ENCODE measurements around the gene MAGI2. TPM values are rescaled to one million over a fixed set of nuclear protein-coding genes. Genes with fewer than 3 reads are reported as not detected.

The MAGI2 gene
- total RNA-seq, 1 donor from 2014 or later, result 13.3 TPM

- Mint-ChIP-seq H3K36me3 (no peaks in the 10 kb centered on the region), H3K4me3 (no peak overlapping the region), H3K4me1 (ENCODE audit: unreplicated experiment) (peaks cover 32% of the 10 kb centered on the region), H3K27ac (no peak overlapping the region), H3K27me3 (no peaks in the 10 kb centered on the region), H3K9me3 (no peaks in the 10 kb centered on the region)
- no peak for DNase-seq (ENCODE audit: extremely low spot score, unreplicated experiment)
- TF ChIP-seq, protein P1, sequence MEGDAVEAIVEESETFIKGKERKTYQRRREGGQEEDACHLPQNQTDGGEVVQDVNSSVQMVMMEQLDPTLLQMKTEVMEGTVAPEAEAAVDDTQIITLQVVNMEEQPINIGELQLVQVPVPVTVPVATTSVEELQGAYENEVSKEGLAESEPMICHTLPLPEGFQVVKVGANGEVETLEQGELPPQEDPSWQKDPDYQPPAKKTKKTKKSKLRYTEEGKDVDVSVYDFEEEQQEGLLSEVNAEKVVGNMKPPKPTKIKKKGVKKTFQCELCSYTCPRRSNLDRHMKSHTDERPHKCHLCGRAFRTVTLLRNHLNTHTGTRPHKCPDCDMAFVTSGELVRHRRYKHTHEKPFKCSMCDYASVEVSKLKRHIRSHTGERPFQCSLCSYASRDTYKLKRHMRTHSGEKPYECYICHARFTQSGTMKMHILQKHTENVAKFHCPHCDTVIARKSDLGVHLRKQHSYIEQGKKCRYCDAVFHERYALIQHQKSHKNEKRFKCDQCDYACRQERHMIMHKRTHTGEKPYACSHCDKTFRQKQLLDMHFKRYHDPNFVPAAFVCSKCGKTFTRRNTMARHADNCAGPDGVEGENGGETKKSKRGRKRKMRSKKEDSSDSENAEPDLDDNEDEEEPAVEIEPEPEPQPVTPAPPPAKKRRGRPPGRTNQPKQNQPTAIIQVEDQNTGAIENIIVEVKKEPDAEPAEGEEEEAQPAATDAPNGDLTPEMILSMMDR (conservative IDR thresholded peaks at IDR 0.05), result no peak
These were observed 1284.6 kb downstream of the MAGI2 start for GRCh38 chr7:78168865-78169264.

- H3K4me1 Mint-ChIP-seq (ENCODE audit: unreplicated experiment), result peaks cover 32% of the 10 kb centered on the region
- no peaks in the 10 kb centered on the region for H3K27me3 Mint-ChIP-seq
- no peak overlapping the region for H3K4me3 Mint-ChIP-seq
- H3K9me3 Mint-ChIP-seq, result no peaks in the 10 kb centered on the region
- no peaks in the 10 kb centered on the region for H3K36me3 Mint-ChIP-seq
- no peak for DNase-seq (ENCODE audit: extremely low spot score, unreplicated experiment)
- TF ChIP-seq, protein P1 (conservative IDR thresholded peaks at IDR 0.05), result no peak
- H3K27ac Mint-ChIP-seq, result no peak overlapping the region
These were observed 1285.6 kb downstream of the MAGI2 start for GRCh38 chr7:78167860-78168259.

DNA sequence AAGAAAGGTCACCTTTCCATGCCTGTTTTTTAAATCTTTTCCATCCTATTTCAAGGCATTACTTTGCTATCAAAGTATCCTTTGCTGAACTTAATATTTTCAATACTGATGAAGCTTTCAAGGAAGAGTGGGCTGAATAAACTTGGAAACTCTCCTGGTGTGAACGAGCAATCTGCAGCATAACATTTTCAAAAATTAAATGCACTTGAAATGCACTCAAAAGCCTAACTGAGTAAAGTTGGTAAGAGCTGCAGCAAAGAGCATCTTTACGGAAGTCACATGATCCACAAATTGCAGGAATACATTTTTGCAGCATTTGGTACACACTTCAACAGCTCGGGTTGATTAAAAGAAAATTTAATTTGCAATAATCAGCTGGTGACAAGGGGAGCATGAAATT, 1287.6 kb downstream of the MAGI2 start:
- no peak for DNase-seq (ENCODE audit: extremely low spot score, unreplicated experiment)
- peaks cover 3% of the 10 kb centered on the region for H3K36me3 Mint-ChIP-seq
- no peaks in the 10 kb centered on the region for H3K9me3 Mint-ChIP-seq
- no peaks in the 10 kb centered on the region for H3K27me3 Mint-ChIP-seq
- H3K27ac Mint-ChIP-seq, result no peak overlapping the region
- TF ChIP-seq, protein P1 (conservative IDR thresholded peaks at IDR 0.05), result no peak
- H3K4me1 Mint-ChIP-seq (ENCODE audit: unreplicated experiment), result peaks cover 18% of the 10 kb centered on the region
- H3K4me3 Mint-ChIP-seq, result no peak overlapping the region

DNA sequence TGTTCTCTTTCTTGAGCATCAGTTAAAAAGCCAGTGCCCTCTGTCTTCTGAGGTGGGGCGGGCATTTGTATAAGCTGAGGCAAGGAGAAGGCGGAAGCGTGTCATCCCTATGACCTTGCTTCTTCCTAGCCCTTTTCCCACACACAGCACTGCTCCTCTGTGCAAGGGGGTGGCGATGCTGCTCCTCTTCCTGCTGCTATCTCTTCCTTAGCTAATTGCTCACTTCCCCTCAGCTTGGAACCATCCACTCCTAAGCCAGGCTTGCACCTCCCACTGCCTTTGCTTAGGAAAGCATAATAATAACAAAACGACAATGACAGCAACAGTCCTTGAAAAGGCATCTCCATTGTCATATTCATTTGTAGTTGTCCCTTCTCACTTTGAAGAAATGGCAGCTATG, 1288.0 kb downstream of the MAGI2 start:
- TF ChIP-seq, protein P1 (conservative IDR thresholded peaks at IDR 0.05), result no peak
- H3K27ac Mint-ChIP-seq, result no peak overlapping the region
- DNase-seq (ENCODE audit: extremely low spot score, unreplicated experiment), result no peak
- H3K27me3 Mint-ChIP-seq, result no peaks in the 10 kb centered on the region
- H3K4me3 Mint-ChIP-seq, result no peak overlapping the region
- peaks cover 3% of the 10 kb centered on the region for H3K36me3 Mint-ChIP-seq
- peaks cover 18% of the 10 kb centered on the region for H3K4me1 Mint-ChIP-seq (ENCODE audit: unreplicated experiment)
- H3K9me3 Mint-ChIP-seq, result no peaks in the 10 kb centered on the region

- TF ChIP-seq, protein P1 (conservative IDR thresholded peaks at IDR 0.05), result no peak
- Mint-ChIP-seq H3K9me3 (no peaks in the 10 kb centered on the region), H3K27me3 (no peaks in the 10 kb centered on the region), H3K4me1 (ENCODE audit: unreplicated experiment) (peaks cover 15% of the 10 kb centered on the region), H3K27ac (no peak overlapping the region), H3K4me3 (no peak overlapping the region), H3K36me3 (peaks cover 7% of the 10 kb centered on the region)
- no peak for DNase-seq (ENCODE audit: extremely low spot score, unreplicated experiment)
These were observed 1289.0 kb downstream of the MAGI2 start for GRCh38 chr7:78164459-78164858.

DNA sequence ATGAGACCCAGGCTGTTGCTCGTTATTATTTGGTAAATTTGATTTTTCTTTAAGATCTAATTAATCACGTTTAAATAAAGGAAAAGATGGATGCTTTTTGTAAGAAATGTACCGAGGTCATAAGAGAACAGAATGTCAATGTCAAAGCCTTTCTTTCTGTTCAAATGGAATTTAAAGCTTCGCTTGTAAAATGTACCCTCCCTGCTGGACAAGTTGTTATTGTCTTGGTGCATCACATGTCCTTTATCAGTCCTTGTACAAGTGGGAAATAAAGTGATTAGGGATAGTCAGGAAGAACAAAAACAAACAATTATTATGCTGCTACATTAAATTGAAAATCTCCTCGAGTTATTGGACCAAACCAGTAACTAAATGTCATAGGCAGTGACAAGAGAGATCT, 1291.7 kb downstream of the MAGI2 start:
- Mint-ChIP-seq H3K27ac (no peak overlapping the region), H3K27me3 (no peaks in the 10 kb centered on the region), H3K4me3 (no peak overlapping the region), H3K4me1 (ENCODE audit: unreplicated experiment) (peaks cover 16% of the 10 kb centered on the region), H3K36me3 (peaks cover 8% of the 10 kb centered on the region), H3K9me3 (no peaks in the 10 kb centered on the region)
- TF ChIP-seq, protein P1 (conservative IDR thresholded peaks at IDR 0.05), result no peak
- no peak for DNase-seq (ENCODE audit: extremely low spot score, unreplicated experiment)
